HG03103 (cell line): ENCODE measurements around the gene ANKRD42.

Source experiments
- ATAC-seq: cut with Tn5 transposase; IDR thresholded peaks from one replicate; pipeline ENCODE4 v1.9.1; 2021; ENCODE audit warnings: low read depth; ENCODE audit not compliant: unreplicated experiment

The ANKRD42 gene

GRCh38 chr11:83193315-83194280, at the start of gene ANKRD42:
TSS of gene ANKRD42 (plus strand) at chr11:83193712. CDS start at chr11:83194671, 959 bp downstream.
- peak; percentile 87 for ATAC-seq

- ATAC-seq = no peak
These were observed 45.6 kb upstream of the ANKRD42 start for GRCh38 chr11:83147895-83148294.

- ATAC-seq = no peak
These were observed 43.1 kb upstream of the ANKRD42 start for GRCh38 chr11:83150450-83150849.

GRCh38 chr11:83151274-83151977, 42.1 kb upstream of the ANKRD42 start:
- no peak for ATAC-seq

- ATAC-seq = no peak
These were observed 41.2 kb upstream of the ANKRD42 start for GRCh38 chr11:83152264-83152663.

GRCh38 chr11:83153764-83154163, 39.7 kb upstream of the ANKRD42 start:
- ATAC-seq = no peak

- peak; percentile 93 for ATAC-seq
These were observed 37.1 kb upstream of the ANKRD42 start for GRCh38 chr11:83156144-83156995.

GRCh38 chr11:83156996-83157593, 36.4 kb upstream of the ANKRD42 start, which contains the start of gene PCF11:
TSS of gene PCF11 (plus strand) at chr11:83157131. CDS start at chr11:83157440, 309 bp downstream.
- ATAC-seq = peak; percentile 1

- ATAC-seq = no peak
These were observed 35.7 kb upstream of the ANKRD42 start for GRCh38 chr11:83157594-83158356.

- no peak for ATAC-seq
These were observed 35.1 kb upstream of the ANKRD42 start for GRCh38 chr11:83158357-83158786.

GRCh38 chr11:83158965-83159901, 34.3 kb upstream of the ANKRD42 start:
- ATAC-seq = no peak

- no peak for ATAC-seq
These were observed 33.3 kb upstream of the ANKRD42 start for GRCh38 chr11:83159902-83160865.

- ATAC-seq = no peak
These were observed 31.8 kb upstream of the ANKRD42 start for GRCh38 chr11:83161610-83162199.

GRCh38 chr11:83162377-83162776, 31.1 kb upstream of the ANKRD42 start:
- peak; percentile 52 for ATAC-seq

GRCh38 chr11:83166193-83166866, 27.2 kb upstream of the ANKRD42 start:
- ATAC-seq = no peak

GRCh38 chr11:83168756-83169155, 24.8 kb upstream of the ANKRD42 start:
- no peak for ATAC-seq
